ENCODE data around the gene PCDHA3.
"Not testable (repeated sequence)": the region's sequence is repeated elsewhere in the genome, so short reads cannot be mapped to it uniquely, and the experiment has no call there.

DNA sequence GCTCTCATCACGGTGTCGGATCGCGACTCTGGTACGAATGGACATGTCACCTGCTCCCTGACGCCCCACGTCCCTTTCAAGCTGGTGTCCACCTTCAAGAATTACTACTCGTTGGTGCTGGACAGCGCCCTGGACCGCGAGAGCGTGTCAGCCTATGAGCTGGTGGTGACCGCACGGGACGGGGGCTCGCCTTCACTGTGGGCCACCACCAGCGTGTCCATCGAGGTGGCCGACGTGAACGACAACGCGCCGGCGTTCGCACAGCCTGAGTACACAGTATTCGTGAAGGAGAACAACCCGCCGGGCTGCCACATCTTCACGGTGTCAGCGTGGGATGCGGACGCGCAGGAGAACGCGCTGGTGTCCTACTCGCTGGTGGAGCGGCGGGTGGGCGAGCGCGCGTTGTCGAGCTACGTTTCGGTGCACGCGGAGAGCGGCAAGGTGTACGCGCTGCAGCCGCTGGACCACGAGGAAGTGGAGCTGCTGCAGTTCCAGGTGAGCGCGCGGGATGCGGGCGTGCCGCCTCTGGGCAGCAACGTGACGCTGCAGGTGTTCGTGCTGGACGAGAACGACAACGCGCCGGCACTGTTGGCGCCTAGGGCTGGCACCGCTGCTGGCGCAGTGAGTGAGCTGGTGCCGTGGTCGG lies 4.7 kb upstream of the PCDHA3 start:
- TF ChIP-seq ZNF589 (CRISPR knock-in tag; conservative IDR thresholded peaks at IDR 0.05); POLR2AphosphoS5 (IDR thresholded peaks at IDR 0.05; ENCODE audit: low read depth, low read length); CTCF (CRISPR knock-in tag; IDR thresholded peaks at IDR 0.05); ZBTB26 (CRISPR knock-in tag; IDR thresholded peaks at IDR 0.05; ENCODE audit: borderline replicate concordance); YY1 (IDR thresholded peaks at IDR 0.05; ENCODE audit: insufficient read depth, insufficient replicate concordance, low read depth, low read length); ZNF235 (CRISPR knock-in tag; IDR thresholded peaks at IDR 0.05; ENCODE audit: borderline replicate concordance); HES4 (CRISPR knock-in tag; IDR thresholded peaks at IDR 0.05; ENCODE audit: borderline replicate concordance); MTA3 (CRISPR knock-in tag; IDR thresholded peaks at IDR 0.05); ZNF572 (CRISPR knock-in tag; IDR thresholded peaks at IDR 0.05): not testable (repeated sequence)
- TF ChIP-seq, protein P1, sequence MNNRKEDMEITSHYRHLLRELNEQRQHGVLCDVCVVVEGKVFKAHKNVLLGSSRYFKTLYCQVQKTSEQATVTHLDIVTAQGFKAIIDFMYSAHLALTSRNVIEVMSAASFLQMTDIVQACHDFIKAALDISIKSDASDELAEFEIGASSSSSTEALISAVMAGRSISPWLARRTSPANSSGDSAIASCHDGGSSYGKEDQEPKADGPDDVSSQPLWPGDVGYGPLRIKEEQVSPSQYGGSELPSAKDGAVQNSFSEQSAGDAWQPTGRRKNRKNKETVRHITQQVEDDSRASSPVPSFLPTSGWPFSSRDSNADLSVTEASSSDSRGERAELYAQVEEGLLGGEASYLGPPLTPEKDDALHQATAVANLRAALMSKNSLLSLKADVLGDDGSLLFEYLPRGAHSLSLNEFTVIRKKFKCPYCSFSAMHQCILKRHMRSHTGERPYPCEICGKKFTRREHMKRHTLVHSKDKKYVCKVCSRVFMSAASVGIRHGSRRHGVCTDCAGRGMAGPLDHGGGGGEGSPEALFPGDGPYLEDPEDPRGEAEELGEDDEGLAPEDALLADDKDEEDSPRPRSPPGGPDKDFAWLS (CRISPR knock-in tag; IDR thresholded peaks at IDR 0.05; ENCODE audit: borderline replicate concordance): not testable (repeated sequence)
